GM19043 (cell line): Measurements from ENCODE around the gene SFXN5.
"Not testable (repeated sequence)": the region's sequence is repeated elsewhere in the genome, so short reads cannot be mapped to it uniquely, and the experiment has no call there.

Source experiments
- ATAC-seq: cut with Tn5 transposase; IDR thresholded peaks from one replicate; pipeline ENCODE4 v1.9.1; 2021; ENCODE audit warnings: low read depth; ENCODE audit not compliant: unreplicated experiment

The SFXN5 gene

GRCh38 chr2:73078457-73079411 is 7.2 kb upstream of the SFXN5 start:
- ATAC-seq = no peak

GRCh38 chr2:73077424-73077795 is 5.9 kb upstream of the SFXN5 start:
- no peak for ATAC-seq

- ATAC-seq = no peak
Measured at GRCh38 chr2:73076701-73077423, 5.3 kb upstream of the SFXN5 start.

- ATAC-seq = no peak
Measured at GRCh38 chr2:73075477-73076373, 4.2 kb upstream of the SFXN5 start.

GRCh38 chr2:73074110-73075069 is 2.9 kb upstream of the SFXN5 start:
- no peak for ATAC-seq

- ATAC-seq = no peak
Measured at GRCh38 chr2:73072416-73072815, 904 bp upstream of the SFXN5 start.

GRCh38 chr2:73072129-73072395 is 550 bp upstream of the SFXN5 start:
- ATAC-seq = peak; percentile 6

- ATAC-seq = peak; percentile 9
Measured at GRCh38 chr2:73070643-73071359, 711 bp downstream of the SFXN5 start.

- no peak for ATAC-seq
Measured at GRCh38 chr2:73069855-73070642, 1.5 kb downstream of the SFXN5 start.

- no peak for ATAC-seq
Measured at GRCh38 chr2:73069041-73069854, 2.3 kb downstream of the SFXN5 start.

GRCh38 chr2:73068147-73068546 is 3.4 kb downstream of the SFXN5 start:
- ATAC-seq = no peak

GRCh38 chr2:73067043-73067442 is 4.5 kb downstream of the SFXN5 start:
- ATAC-seq = no peak

- ATAC-seq = not testable (repeated sequence)
Measured at GRCh38 chr2:73065070-73065469, 6.4 kb downstream of the SFXN5 start.

GRCh38 chr2:73063909-73064875 is 7.3 kb downstream of the SFXN5 start:
- no peak for ATAC-seq

GRCh38 chr2:73063472-73063871 is 8.0 kb downstream of the SFXN5 start:
- ATAC-seq = no peak

- ATAC-seq = no peak
Measured at GRCh38 chr2:73059106-73059505, 12.4 kb downstream of the SFXN5 start.
